ENCODE data around the gene CHD6. TPM values are rescaled to one million over a fixed set of nuclear protein-coding genes. Genes with fewer than 3 reads are reported as not detected.

The CHD6 gene
- total RNA-seq, 2 experiments from 2014 or later = 114 to 126 TPM

- ChIA-PET CTCF (no interaction called here), POLR2A (no interaction called here)
- ATAC-seq (ENCODE audit: poor library complexity) = no peak
- DNase-seq = no peak
- no peak overlapping the region for H3K27ac Mint-ChIP-seq
- H3K36me3 ChIP-seq (ENCODE audit: insufficient read depth, low read length) = peaks cover 11% of the 10 kb centered on the region
- H3K4me1 ChIP-seq (ENCODE audit: insufficient read depth, low read length) = no peaks in the 10 kb centered on the region
- TF ChIP-seq CTCF (IDR thresholded peaks at IDR 0.05) = no peak
- peaks cover 38% of the 10 kb centered on the region for H3K4me1 Mint-ChIP-seq (ENCODE audit: low read depth)
- intact Hi-C loops (cut with DNase I, micrococcal nuclease) = no loop called here
- no peak overlapping the region for H3K4me3 Mint-ChIP-seq
- H3K4me3 ChIP-seq (ENCODE audit: low read length) = no peak overlapping the region
- H3K27ac ChIP-seq (ENCODE audit: low read depth in 1 of 2, low read length in 2 of 2) = no peak overlapping the region
- no peaks in the 10 kb centered on the region for H3K27me3 Mint-ChIP-seq
- peaks cover 33 to 73% of the 10 kb centered on the region in 2 experiments for H3K9me3 ChIP-seq (ENCODE audit: control insufficient read depth in 1 of 2, insufficient read depth in 1 of 2, low read length in 2 of 2)
- H3K36me3 Mint-ChIP-seq (ENCODE audit: low read depth) = peaks cover 86% of the 10 kb centered on the region
- H3K9me3 Mint-ChIP-seq = peaks cover 38% of the 10 kb centered on the region
- H3K27me3 ChIP-seq (ENCODE audit: control insufficient read depth in 1 of 2, insufficient read depth in 2 of 2, low read length in 2 of 2) = no peaks in the 10 kb centered on the region
Observed at GRCh38 chr20:41598719-41599118, 19.5 kb downstream of the CHD6 start.

- Mint-ChIP-seq H3K4me3 (no peak overlapping the region), H3K27me3 (no peaks in the 10 kb centered on the region), H3K36me3 (ENCODE audit: low read depth) (peaks cover 84% of the 10 kb centered on the region), H3K9me3 (peaks cover 24% of the 10 kb centered on the region), H3K4me1 (ENCODE audit: low read depth) (peaks cover 47% of the 10 kb centered on the region), H3K27ac (no peak overlapping the region)
- Histone ChIP-seq H3K36me3 (ENCODE audit: insufficient read depth, low read length) (peaks cover 13% of the 10 kb centered on the region), H3K4me1 (ENCODE audit: insufficient read depth, low read length) (no peaks in the 10 kb centered on the region), H3K4me3 (ENCODE audit: low read length) (no peak overlapping the region), H3K27ac (ENCODE audit: low read depth in 1 of 2, low read length in 2 of 2) (no peak overlapping the region), H3K9me3 (ENCODE audit: control insufficient read depth in 1 of 2, insufficient read depth in 1 of 2, low read length in 2 of 2) (peaks cover 24 to 50% of the 10 kb centered on the region in 2 experiments), H3K27me3 (ENCODE audit: control insufficient read depth in 1 of 2, insufficient read depth in 2 of 2, low read length in 2 of 2) (no peaks in the 10 kb centered on the region)
- POLR2A ChIA-PET = no interaction called here
- no peak for DNase-seq
- no peak for ATAC-seq (ENCODE audit: poor library complexity)
- intact Hi-C loops (cut with DNase I, micrococcal nuclease) = no loop called here
- no peak for TF ChIP-seq CTCF (IDR thresholded peaks at IDR 0.05)
- CTCF ChIA-PET = no interaction called here
Observed at GRCh38 chr20:41594514-41595322, 23.5 kb downstream of the CHD6 start.

GRCh38 chr20:41592516-41593216 is 25.5 kb downstream of the CHD6 start:
- no peak for TF ChIP-seq CTCF (IDR thresholded peaks at IDR 0.05)
- ATAC-seq (ENCODE audit: poor library complexity) (no peak), DNase-seq (no peak)
- Mint-ChIP-seq H3K9me3 (peaks cover 25% of the 10 kb centered on the region), H3K27me3 (no peaks in the 10 kb centered on the region), H3K4me1 (ENCODE audit: low read depth) (peaks cover 50% of the 10 kb centered on the region), H3K36me3 (ENCODE audit: low read depth) (peaks cover 83% of the 10 kb centered on the region), H3K27ac (no peak overlapping the region), H3K4me3 (peak overlapping the region; percentile 56)
- Histone ChIP-seq H3K27ac (ENCODE audit: low read depth in 1 of 2, low read length in 2 of 2) (no peak overlapping the region), H3K36me3 (ENCODE audit: insufficient read depth, low read length) (peaks cover 13% of the 10 kb centered on the region), H3K4me3 (ENCODE audit: low read length) (no peak overlapping the region), H3K9me3 (ENCODE audit: control insufficient read depth in 1 of 2, insufficient read depth in 1 of 2, low read length in 2 of 2) (peaks cover 23 to 42% of the 10 kb centered on the region in 2 experiments), H3K4me1 (ENCODE audit: insufficient read depth, low read length) (no peaks in the 10 kb centered on the region), H3K27me3 (ENCODE audit: control insufficient read depth in 1 of 2, insufficient read depth in 2 of 2, low read length in 2 of 2) (no peaks in the 10 kb centered on the region)
- intact Hi-C loops (cut with DNase I, micrococcal nuclease) = no loop called here
- ChIA-PET POLR2A (interaction anchor here (0.7 to 1.4 kb wide), 3 partner anchors 25 to 33 kb away, joined by 3 to 6 read pairs (median 5); partner anchors contain the start of gene CHD6), CTCF (no interaction called here)
